Measurements from ENCODE around the gene DCAF8. TPM values are rescaled to one million over a fixed set of nuclear protein-coding genes. Genes with fewer than 3 reads are reported as not detected.

DCAF8 gene
- total and polyA plus RNA-seq, 2 donors (not counting 3 experiments of a cell fraction or from before 2014, with no cell fraction given) = 85.5 to 106 TPM

DNA sequence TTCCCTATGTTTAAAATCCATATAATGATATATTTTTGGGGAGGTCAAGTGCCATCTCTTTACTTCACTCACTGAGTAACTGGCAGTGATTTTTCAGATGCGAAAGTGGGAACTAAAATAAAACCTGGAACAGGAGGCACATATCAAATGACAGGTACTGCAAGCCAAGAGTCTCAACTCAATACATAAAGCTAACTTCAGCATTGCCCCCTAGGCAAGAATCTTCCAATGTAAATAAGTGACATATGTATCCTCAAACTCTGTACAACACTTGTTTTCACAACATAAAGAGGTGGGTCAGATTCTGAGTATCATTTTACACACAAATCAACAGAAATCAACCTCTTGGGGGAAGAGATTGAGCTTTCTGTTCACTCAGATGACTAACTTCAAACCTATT lies 18.1 kb downstream of the DCAF8 start:
- BruUV-seq (replicated peaks) = no TSS peak
- H3K27me3 ChIP-seq (ENCODE audit: control insufficient read depth in 2 of 2, insufficient read depth in 2 of 2, low read length in 2 of 2) = no peaks in the 10 kb centered on the region
- H4K20me1 ChIP-seq (replicated peaks; ENCODE audit: control insufficient read depth, extremely low read depth, insufficient read depth, low read length) = no peaks in the 10 kb centered on the region
- no peak overlapping the region for H3K4me2 ChIP-seq (ENCODE audit: insufficient read depth, low read length)
- FAIRE-seq (peak; percentile 44), DNase-seq (ENCODE audit: low read depth, low spot score) (peak; percentile 28)
- POLR2A ChIA-PET = no interaction called here
- CTCF ChIA-PET = interaction anchor here (0.8 to 7.5 kb wide), 10 partner anchors 8 to 158 kb away, joined by 3 to 61 read pairs (median 4); no protein-coding TSS in a partner anchor
- H3K36me3 ChIP-seq (ENCODE audit: control insufficient read depth in 2 of 2, extremely low read depth in 1 of 2, insufficient read depth in 2 of 2, low read length in 2 of 2) = peaks cover 4 to 10% of the 10 kb centered on the region in 2 experiments
- TF ChIP-seq EZH2 (IDR thresholded peaks at IDR 0.05; ENCODE audit: borderline replicate concordance, low read depth, low read length, severe bottlenecking) (no peak), FOS (IDR thresholded peaks at IDR 0.05; ENCODE audit: borderline replicate concordance, insufficient read depth, low read length) (no peak), POLR2A (IDR thresholded peaks at IDR 0.05; ENCODE audit: low read depth, low read length) (no peak), JUN (IDR thresholded peaks at IDR 0.05; ENCODE audit: borderline replicate concordance, insufficient read depth, insufficient read length, low read depth) (no peak), POLR2AphosphoS5 (IDR thresholded peaks at IDR 0.05; ENCODE audit: insufficient read depth, low read depth, low read length) (no peak)
- TF ChIP-seq, protein P1, sequence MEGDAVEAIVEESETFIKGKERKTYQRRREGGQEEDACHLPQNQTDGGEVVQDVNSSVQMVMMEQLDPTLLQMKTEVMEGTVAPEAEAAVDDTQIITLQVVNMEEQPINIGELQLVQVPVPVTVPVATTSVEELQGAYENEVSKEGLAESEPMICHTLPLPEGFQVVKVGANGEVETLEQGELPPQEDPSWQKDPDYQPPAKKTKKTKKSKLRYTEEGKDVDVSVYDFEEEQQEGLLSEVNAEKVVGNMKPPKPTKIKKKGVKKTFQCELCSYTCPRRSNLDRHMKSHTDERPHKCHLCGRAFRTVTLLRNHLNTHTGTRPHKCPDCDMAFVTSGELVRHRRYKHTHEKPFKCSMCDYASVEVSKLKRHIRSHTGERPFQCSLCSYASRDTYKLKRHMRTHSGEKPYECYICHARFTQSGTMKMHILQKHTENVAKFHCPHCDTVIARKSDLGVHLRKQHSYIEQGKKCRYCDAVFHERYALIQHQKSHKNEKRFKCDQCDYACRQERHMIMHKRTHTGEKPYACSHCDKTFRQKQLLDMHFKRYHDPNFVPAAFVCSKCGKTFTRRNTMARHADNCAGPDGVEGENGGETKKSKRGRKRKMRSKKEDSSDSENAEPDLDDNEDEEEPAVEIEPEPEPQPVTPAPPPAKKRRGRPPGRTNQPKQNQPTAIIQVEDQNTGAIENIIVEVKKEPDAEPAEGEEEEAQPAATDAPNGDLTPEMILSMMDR (IDR thresholded peaks at IDR 0.05; ENCODE audit: extremely low read depth in 1 of 2, insufficient read depth in 1 of 2, low read depth in 1 of 2, low read length in 2 of 2) = no peak
- TF ChIP-seq, protein P2, sequence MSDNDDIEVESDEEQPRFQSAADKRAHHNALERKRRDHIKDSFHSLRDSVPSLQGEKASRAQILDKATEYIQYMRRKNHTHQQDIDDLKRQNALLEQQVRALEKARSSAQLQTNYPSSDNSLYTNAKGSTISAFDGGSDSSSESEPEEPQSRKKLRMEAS (IDR thresholded peaks at IDR 0.05; ENCODE audit: insufficient read depth, insufficient read length) = no peak
- intact Hi-C loops (cut with micrococcal nuclease) (no loop called here), dilution Hi-C loops (cut with MboI; ENCODE audit: extremely low pct_ligation_motif_present, low sequenced_read_pairs) (no loop called here)
- H3K9me1 ChIP-seq (replicated peaks; ENCODE audit: control insufficient read depth, extremely low read depth, insufficient read depth, low read length) = no peaks in the 10 kb centered on the region
- H3K4me1 ChIP-seq (ENCODE audit: control insufficient read depth, extremely low read depth, insufficient read depth, low read length) = peaks cover 5% of the 10 kb centered on the region
- H3K4me3 ChIP-seq (replicated peaks in 1 of 3; ENCODE audit: insufficient read depth in 1 of 3, low read depth in 1 of 3, low read length in 3 of 3) = no peak overlapping the region
- no peak overlapping the region for H3K27ac ChIP-seq (ENCODE audit: insufficient read depth, low read depth, low read length)
- H3K9me3 ChIP-seq (replicated peaks; ENCODE audit: control insufficient read depth, insufficient read depth, low read length) = no peaks in the 10 kb centered on the region
- H2AFZ ChIP-seq (ENCODE audit: low read depth, low read length) = no peak overlapping the region
- peaks cover 31% of the 10 kb centered on the region for H3K79me2 ChIP-seq (ENCODE audit: control insufficient read depth, insufficient read depth, low read length)
- no peak overlapping the region for H3K9ac ChIP-seq (replicated peaks; ENCODE audit: extremely low read depth, insufficient read depth, low read length)

All from endothelial cell of umbilical vein (primary cell).